GM18951 (cell line): ENCODE results near the gene SLC35D3.
"Not testable (repeated sequence)": the region's sequence is repeated elsewhere in the genome, so short reads cannot be mapped to it uniquely, and the experiment has no call there.

Experiments
- POLR2A ChIP-seq: IDR thresholded peaks from 4 replicates; pipeline ENCODE4 v1.6.1; 2011; ENCODE audit warnings: mild to moderate bottlenecking; ENCODE audit not compliant: insufficient read length, insufficient read depth; ENCODE audit errors: extremely low read depth
- in situ Hi-C: fragments of 300-500 bp; cut with MboI; formaldehyde crosslinking; loops from one replicate; pipeline ENCODE4 v1.12.0; 2022; ENCODE audit warnings: low sequenced_read_pairs, mixed read lengths, inconsistent platforms; ENCODE audit not compliant: unreplicated experiment

Gene SLC35D3

GRCh38 chr6:136932599-136932998 is 10.5 kb downstream of the SLC35D3 start:
- no peak for TF ChIP-seq POLR2A
- in situ Hi-C loops = no loop called here

DNA sequence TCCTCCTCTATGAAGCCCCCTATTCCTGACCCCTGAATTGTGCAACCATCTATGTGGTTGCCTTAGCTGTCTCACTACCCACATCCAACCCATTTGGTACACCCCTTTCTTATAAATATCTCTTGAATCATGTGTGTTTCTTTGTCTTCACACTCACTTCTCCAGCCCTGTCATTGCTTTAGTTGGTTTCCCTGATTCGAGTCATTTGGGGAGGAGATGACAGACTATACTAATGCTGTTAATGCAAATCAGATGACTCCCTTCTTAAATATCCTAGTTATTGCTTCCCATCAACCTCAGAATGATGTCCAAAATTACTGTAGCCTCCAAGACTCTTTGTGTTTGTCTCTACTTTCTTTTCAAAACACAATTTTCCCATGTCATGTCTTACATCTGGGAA is 23.0 kb downstream of the SLC35D3 start:
- in situ Hi-C loops = no loop called here

GRCh38 chr6:136945711-136946121 is 23.6 kb downstream of the SLC35D3 start:
- in situ Hi-C loops = no loop called here
- TF ChIP-seq POLR2A = no peak

More for the DNA sequence above, 23.0 kb downstream of the SLC35D3 start:
- TF ChIP-seq POLR2A = no peak

GRCh38 chr6:136947037-136947436 is 24.9 kb downstream of the SLC35D3 start:
- in situ Hi-C loops = no loop called here
- no peak for TF ChIP-seq POLR2A

DNA sequence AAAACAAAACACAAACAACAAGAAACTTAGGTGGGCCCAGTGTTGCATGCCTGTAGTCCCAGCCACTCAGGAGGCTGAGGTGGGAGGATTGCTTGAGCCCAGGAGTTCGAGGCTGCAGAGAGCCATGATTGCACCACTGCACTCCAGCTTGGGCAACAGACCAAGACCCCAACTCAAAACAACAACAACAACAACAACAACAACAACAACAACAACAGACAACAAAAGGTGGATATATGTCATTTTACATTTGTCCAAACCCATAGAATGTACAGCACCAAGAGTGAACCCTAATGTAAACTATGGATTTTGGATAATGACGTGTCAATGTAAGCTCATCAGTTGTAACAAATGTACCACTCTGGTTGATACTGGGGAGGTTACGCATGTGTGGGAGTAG is 27.9 kb downstream of the SLC35D3 start:
- in situ Hi-C loops = not testable (repeated sequence)

- TF ChIP-seq POLR2A = no peak
- in situ Hi-C loops = no loop called here
Measured at GRCh38 chr6:136950436-136951126, 28.5 kb downstream of the SLC35D3 start.

DNA sequence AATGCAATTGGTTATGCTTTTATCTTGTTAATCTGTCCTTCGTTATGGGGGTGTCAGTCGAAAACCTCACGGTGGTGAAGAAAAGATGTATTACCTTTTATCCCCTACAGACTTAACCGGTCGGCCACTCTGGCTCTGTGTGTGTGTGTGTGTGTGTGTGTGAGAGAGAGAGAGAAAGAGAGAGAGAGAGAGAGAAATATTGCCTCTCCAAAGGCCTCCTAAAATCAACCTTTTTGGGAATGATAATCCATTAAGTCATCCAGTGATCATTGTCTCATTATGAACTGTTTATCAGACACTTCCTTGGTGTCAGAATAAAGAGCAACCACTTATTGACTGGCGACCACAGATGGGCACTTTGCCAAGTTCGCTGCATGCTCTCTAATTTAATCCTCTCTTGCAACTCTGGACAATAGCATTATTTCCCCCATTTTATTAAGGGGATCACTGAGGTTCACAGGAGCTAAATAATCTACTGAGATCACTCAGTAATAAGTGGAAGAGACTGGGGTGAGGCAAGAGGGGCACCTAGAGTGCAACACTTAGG is 30.7 kb downstream of the SLC35D3 start:
- in situ Hi-C loops = no loop called here
- no peak for TF ChIP-seq POLR2A

DNA sequence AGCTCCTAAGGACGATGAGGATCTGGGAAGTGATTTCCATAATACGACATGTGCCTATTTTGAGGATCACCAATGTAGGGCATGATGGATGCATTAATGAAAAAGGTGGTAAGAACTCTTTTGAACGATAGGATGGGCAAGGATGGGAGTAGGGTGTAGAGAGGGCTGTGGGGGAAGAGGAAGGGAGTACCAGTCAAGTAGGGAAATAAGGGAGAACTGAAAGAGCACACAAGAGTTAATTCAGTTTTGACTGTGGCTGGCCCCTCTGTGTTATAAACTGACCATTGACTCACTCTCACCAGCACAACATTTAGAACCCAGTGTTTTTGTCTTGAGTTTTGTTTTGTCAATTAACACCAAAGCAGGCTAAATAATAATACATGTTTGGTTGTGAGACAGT is 33.0 kb downstream of the SLC35D3 start:
- in situ Hi-C loops = no loop called here
- TF ChIP-seq POLR2A = no peak

DNA sequence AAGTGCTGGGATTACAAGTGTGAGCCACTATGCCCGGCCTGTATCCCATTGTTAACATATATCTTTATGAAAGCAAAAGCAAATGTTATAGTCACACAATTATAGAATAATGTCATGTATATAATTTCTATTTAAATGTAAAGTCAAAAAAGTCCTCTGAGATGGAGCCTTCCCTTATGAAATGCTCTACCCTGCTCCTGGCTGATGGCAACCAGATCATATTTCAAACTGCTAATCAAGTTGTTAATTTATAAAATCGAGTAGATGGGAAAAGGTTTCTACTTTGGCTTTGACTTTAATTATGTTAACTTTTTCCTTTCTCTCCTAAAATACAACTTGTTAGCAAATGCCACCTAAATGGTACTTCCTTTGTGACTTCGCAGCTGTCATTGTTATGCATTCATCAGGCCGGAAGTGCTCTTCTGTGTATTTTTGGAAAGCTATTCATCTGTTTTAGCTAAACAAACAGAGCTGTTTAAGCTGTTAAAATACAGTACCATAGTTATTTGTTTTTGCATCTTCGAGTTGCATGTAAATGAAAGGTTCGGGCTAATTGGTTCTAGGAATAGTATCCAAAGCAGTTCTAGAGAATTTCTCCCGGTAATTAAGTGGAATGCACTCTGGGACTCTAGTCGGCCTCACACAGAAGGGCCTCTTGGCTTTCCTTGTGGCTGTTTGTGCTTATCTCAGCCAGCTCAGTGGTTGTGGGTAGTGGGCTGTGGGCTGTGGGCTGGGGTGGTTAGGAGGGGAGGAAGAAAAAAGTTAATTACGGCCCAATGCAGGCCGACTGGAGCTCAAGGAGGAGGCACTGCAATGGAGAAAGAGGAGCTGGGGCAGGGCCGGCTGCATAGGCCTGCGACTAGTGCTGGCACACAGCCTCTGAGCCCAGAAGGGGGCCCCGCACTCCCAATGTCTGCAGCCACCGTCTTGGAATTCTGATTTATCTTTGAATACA is 34.8 kb downstream of the SLC35D3 start:
- no peak for TF ChIP-seq POLR2A
- in situ Hi-C loops = no loop called here

- in situ Hi-C loops = no loop called here
- TF ChIP-seq POLR2A = no peak
Measured at GRCh38 chr6:136958168-136958567, 36.1 kb downstream of the SLC35D3 start.

DNA sequence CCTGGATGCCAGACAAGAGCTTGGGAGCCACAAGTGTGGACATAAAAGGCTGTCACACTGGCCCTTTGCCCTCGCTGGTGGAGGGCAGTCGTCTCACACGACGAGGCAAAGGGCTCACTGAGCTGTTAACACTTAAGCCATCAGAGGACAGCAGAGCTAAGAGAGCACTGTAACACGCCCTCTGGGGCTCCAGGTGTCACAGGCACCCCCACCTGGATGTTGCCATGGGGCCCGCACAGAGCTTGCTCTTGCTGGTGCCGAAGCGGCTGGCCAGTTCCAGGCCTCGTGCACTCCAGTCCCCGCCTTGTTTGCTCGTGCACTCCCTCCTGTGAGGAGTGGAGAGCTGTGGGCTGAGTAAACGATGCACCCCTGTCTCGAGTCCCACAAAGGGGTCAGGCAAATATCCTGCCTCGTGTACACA is 37.4 kb downstream of the SLC35D3 start:
- in situ Hi-C loops = no loop called here
- TF ChIP-seq POLR2A = no peak

GRCh38 chr6:136959935-136960334 is 37.8 kb downstream of the SLC35D3 start:
- in situ Hi-C loops = not testable (repeated sequence)

DNA sequence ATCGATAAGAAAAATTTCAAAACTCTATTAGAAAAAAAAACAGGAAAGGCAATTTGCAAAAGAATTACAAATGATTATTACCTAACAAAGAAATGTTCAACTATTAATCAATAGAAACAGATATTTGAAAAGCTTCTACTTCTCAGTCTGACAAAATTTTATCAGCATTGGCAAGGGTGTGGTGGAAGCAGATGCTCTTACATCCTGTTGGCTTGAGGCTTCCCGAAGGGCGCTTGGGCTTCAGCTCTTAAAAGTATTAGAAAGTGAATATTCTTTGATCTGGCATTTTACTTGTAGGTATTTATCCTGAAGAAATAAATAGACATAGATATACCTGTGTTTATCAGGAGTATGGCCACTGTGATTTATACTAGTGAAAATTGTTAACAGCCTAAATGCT is 38.7 kb downstream of the SLC35D3 start:
- no peak for TF ChIP-seq POLR2A
- in situ Hi-C loops = no loop called here

GRCh38 chr6:136961848-136962247 is 39.7 kb downstream of the SLC35D3 start:
- in situ Hi-C loops = no loop called here
- TF ChIP-seq POLR2A = no peak
